Hippocampal formation (tissue), 2 donors: ENCODE data around the gene FBXO47.
"Not testable (repeated sequence)": the region's sequence is repeated elsewhere in the genome, so short reads cannot be mapped to it uniquely, and the experiment has no call there.

Source experiments
- DNase-seq, 2 donors: peaks; one replicate each; lab custom pipeline; 2025; lab: John Stamatoyannopoulos, UW

Gene FBXO47

DNA sequence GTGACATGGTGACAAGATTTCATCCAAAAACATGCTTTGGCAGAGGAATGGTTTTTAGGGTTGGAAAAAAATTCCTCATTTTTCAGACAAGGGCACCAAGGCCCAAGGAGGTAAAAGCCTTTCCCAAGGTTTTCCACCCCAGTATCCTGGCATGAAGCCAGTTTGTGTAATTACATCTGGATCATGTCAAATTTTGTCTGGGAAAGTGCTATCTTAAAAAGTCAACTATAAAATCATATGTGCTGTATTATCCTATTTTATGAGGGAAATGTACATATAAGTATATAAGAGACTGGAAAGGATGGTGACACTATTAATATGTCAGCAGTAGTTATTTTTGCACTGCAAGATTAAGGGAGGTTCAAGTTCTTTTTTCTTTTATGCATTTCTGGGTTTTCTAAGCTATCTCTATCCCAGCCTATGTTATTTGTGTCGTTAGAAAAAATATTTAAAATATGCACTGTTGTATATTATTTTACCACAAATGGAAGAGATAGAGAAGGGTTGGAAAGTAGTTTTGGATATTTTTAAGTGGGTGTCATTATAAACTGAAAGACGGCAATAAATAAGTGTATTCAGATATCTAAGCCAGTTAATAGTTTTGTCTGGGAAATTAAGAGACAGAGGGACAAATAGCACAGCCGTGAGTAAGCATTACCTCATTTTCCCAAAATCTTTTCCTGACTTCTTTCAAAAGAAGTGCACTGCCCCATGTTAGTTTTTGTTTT, 13.5 kb upstream of the FBXO47 start:
- DNase-seq: no peak

DNA sequence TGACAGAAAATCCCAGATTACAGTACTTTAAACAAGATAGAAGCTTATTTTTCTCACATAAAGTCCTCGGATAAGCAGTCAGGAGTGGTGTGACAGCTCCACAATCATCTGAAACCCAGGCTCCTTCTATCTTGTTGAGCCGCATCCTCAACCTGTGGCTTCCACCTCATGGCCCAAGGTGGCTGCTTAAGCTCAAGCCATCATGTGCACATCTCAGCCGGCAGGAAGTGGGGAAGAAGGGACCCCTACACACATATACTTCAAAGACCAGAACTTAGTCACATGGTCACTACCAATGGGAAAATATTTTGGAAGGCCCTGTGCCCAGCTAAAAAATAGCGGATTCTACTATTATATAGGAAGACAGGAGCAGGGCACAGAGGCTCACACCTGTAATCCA, 11.0 kb upstream of the FBXO47 start:
- no peak for DNase-seq

DNA sequence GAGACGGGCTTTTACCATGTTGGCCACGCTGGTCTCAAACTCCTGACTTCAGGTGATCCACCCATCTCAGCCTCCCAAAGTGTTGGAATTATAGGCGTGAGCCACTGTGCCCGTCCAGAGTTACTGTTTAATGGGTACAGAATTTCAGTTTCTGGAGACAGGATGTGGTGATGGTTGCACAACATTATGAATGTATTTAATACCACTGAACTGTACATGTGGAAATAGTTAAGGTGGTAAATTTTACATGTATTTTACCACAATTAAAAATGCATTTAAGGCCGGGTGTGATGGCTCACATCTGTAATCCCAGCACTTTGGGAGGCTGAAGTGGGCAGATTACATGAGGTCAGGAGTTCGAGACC, 9.0 kb upstream of the FBXO47 start:
- not testable (repeated sequence) for DNase-seq

DNA sequence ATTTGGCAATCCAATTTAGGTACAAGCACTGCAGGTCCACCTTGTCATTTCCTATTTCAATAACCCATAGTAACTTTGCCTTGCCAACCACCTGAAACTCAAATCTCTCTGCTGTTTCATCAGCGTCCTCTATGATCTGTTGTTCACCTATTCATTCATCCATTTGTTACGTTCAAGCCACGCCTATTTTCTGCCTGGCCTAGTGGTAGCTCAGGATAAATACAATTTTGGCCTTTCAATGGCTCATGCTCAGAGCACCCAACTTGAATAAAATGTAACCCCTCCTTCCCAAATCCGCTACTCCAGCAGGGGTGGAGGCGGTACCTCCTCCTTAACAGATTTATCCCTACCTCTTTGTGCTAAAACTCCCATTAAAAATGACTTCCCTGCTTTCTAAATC, 3.6 kb upstream of the FBXO47 start:
- no peak for DNase-seq

DNA sequence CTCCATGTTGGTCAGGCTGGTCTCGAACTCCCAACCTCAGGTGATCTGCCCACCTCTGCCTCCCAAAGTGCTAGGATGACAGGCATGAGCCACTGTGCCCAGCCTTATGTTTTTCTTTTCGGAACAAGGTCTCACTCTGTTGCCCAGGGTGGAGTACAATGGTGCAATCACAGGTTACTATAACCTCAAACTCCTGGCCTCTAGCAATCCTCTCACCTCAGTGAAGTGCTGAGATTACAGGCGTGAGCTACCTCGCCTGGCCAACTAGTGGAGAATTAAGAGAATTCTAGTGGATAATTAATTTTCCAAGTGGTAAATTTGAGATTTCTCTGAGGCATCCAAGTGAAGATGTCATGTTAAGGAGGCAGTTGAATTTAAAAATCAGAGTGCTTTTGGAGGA, 2.9 kb upstream of the FBXO47 start:
- no peak for DNase-seq

DNA sequence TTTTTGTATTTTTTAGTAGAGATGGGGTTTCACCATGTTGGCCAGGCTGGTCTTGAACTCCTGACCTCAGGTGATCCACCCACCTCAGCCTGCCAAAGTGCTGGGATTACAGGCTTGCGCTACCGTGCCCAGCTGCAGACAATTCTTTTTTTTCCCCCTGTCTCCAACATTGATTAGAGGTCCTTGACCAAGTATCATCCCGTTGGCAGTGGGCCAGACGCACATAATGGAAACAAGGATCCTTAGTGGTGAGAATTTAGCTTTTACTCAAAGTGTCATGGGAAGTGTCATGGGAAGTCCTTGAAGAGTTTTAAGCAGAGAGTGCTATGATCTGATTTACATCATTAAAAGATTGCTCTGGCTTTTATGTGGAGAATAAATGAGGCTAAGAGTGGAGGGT, 2.1 kb upstream of the FBXO47 start:
- DNase-seq: no peak

DNA sequence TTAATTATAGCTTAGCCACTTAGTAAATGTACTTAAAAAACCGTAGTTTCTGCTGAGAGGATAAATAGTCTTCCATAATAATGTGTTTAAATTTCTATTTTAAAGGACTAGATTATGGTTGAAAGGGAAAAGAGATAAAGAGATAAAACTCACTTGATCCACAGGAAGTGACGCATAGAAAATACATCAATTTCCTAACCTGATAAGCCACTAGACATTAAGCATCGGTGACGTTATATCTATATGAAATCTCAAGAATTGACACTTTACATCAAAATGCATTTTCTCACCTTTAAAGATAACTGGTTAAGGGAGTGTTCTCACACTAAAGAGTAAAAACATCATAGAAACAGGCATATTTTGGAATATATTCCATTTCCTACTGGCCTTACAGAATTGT, 5.8 kb downstream of the FBXO47 start:
- no peak for DNase-seq

DNA sequence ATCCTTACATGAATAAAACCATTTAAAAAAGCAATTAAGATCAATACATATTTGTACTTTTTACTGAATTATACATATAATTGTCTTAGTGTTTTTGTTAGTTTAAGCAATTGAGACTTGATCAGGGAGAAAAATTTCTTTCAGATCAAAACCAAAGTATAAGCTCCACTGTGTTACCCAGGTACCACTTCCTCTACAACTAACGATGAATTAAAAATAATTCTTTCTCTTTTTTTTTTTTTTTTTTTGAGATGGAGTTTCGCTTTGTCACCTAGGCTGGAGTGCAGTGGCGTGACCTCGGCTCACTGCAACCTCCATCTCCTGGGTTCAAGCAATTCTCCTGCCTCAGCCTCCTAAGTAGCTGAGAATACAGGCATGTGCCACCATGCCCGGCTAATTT, 6.8 kb downstream of the FBXO47 start:
- no peak for DNase-seq

DNA sequence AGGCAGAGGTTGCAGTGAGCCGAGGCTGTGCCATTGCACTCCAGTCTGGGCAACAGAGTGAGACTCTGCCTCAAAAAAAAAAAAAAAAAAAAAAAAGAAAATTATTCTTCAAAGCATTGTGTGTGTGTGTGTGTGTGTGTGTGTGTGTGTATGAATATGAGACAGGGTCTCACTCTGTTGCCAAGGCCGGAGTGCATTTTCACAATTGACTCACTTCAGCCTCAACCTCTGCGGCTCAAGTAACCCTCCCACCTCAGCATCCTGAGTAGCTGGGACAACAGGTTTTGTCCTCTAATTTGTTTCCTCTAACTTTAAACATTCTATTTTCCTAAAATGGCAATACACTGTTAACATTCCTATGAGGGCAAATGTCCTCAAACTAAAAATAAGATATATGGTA, 7.7 kb downstream of the FBXO47 start:
- no peak for DNase-seq

DNA sequence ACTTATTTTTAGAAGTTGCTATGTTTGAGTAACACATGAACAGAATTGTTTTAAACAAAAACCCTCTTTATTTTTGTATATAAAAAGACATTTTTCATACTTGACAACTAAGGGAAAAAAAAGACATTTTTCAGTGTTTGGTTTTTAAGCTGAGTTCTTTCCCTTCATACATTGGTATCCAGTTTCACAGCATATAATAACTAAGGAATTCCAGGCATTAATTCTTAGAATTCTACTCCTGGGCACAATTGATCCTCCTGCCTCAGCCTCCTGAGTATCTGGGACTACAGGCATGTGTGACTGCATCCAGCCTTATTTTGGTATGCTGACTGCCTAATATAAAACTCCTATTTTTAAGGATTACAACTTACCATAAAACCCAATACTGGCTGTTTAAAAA, 8.4 kb downstream of the FBXO47 start:
- DNase-seq: no peak

DNA sequence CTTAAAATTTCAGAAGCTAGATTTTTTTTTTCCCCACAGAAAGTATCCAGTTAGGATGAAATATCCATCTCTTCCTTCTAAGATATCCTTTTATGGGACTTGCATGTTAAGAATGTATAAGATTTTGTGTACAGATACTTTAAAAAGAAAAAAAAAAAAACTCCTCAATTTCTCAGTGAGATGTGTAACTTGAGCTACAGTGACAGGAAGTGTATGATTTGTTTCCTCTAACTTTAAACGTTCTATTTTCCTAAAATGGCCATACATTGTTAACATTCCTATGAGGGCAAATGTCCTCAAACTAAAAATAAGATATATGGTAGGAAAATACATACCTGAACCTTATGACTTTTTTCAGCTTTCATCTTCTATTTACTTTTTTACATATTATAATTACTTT, 8.9 kb downstream of the FBXO47 start:
- no peak for DNase-seq

DNA sequence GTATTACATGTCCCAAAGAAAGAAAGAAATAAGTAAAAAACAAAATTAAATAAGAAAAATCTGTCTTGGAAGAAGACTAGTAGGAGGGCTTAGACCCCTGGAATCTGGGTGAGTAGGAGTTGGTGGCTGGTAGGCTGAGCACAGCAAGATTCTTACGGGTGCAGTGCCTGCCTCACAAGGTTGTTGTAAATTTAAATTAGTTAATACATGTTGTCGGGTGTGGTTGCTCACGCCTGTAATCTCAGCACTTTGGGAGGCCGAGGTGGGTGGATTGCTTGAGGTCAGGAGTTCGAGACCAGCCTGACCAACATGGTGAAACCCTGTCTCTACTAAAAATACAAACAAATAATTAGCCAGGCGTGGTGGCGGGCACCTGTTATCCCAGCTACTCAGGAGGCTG, 13.4 kb downstream of the FBXO47 start:
- not testable (repeated sequence) for DNase-seq

DNA sequence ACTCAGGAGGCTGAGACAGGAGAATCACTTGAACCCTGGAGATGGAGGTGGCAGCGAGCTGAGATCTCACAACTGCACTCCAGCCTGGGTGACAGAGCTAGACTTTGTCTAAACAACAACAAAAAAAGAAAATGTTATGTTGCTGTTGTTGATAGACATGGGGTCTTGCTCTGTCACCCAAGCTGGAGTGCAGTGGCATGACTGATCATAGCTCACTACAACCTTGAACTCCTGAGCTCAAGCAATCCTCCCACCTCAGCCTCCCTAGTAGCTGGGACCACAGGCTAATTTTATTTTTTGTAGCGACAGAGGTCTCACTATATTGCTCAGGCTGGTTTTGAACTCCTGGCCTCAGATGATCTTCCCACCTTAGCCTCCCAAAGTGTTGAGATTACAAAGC, 20.0 kb downstream of the FBXO47 start:
- no peak for DNase-seq

DNA sequence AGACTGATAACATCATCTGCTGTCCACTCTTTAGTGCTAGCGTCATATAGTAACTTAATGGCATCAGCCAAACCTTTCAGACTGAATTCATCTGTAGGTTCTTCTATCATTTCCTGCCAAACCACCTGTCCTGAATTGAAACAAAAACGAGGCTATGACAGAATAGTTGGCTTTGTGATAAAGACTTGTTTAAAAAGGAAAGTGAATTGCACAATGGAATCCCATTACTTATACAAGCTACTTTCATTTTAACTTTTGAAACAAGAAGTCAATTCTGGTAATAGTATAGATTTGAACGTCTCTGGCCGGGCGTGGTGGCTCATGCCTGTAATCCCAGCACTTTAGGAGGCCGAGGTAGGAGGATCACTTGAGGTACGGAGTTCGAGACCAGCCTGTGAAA, 23.6 kb downstream of the FBXO47 start:
- no peak for DNase-seq

DNA sequence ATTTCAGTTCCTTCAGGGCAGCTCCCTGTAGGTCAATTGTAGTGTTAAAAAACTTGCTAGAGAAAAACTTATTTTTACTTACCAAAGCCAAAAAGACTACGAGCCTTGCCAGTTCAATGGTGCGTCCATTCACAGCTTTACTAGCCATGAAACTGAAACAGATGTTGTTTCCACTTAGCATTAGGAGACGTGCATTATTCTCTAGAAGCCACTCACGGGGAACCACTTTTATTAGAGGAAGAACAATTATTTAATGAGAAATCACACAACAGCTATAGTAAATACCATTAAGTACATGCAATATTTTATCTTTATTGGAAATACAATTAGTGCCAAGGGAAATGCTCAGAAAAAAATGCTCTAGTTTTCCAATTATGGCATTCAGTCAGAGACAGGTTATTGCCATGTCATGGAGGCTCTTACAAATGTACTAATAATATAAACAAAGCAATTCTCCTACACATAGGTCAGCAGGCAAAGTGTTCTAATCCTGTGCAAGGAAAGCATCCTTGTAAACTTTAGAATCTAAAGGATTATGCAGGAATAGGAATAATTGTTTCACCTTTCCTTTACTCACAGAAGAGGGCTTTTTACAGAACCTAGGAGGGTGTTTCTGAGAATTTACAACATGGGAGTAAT, 24.4 kb downstream of the FBXO47 start:
- no peak for DNase-seq

DNA sequence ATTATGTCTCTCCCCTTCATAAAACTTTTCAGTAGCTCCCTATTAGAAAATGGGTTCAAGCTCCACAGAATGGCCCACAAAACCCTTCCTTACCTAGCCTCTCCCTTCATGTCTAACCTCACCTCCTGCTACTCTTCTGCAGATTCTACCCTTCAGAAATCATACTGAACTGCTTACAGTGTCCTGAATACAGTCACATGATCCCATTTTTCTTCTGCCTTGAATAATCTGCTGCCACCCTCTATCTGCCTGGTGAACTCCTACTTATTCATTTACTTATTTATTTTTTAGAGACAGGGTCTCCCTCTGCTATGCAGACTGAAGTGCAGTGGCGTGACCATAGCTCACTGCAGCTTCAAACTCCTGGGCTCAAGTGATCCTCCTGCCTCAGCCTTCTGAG, 26.8 kb downstream of the FBXO47 start:
- no peak for DNase-seq

DNA sequence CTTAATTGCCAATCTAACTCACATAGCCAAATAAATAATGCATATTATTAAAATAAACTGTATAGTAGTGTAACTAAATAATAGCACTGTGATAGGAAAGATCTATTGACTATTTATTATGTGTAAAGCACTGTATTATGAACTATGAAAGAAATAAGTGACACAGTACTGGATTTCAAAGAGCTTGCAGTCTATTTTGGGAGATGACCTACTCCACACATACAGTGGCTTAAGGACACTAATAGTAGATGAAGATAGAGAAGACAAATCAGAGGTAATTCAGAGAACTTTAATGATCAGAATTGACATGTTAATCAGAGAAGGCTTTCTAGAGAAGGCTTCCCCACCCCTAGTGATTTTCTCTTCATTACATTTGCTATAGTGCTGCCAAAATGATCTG, 27.2 kb downstream of the FBXO47 start:
- no peak for DNase-seq

DNA sequence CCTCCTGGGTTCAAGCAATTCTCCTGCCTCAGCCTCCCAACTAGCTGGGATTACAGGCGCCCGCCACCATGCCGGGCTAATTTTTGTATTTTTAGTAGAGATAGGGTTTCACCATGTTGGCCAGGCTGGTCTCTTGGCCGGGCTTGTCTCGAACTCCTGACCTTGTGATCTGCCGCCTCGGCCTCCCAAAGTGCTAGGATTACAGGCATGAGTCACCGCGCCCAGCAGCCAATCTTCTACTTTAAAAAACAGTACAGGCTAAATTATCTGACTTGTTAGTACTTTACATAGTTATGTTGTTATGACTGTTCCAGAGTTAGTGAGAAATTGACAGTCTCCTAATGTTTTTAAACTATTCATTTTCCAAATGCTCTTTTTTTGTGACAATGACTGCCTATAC, 33.2 kb downstream of the FBXO47 start:
- DNase-seq: not testable (repeated sequence)

DNA sequence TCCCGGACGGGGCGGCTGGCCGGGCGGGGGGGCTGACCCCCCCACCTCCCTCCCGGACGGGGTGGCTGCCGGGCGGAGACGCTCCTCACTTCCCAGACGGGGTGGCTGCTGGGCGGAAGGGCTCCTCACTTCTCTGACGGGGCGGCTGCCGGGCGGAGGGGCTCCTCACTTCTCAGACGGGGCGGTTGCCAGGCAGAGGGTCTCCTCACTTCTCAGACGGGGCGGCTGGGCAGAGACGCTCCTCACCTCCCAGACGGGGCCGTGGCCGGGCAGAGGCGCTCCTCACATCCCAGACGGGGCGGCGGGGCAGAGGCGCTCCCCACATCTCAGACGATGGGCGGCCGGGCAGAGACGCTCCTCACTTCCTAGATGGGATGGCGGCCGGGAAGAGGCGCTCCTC, 36.4 kb downstream of the FBXO47 start:
- DNase-seq: not testable (repeated sequence)

DNA sequence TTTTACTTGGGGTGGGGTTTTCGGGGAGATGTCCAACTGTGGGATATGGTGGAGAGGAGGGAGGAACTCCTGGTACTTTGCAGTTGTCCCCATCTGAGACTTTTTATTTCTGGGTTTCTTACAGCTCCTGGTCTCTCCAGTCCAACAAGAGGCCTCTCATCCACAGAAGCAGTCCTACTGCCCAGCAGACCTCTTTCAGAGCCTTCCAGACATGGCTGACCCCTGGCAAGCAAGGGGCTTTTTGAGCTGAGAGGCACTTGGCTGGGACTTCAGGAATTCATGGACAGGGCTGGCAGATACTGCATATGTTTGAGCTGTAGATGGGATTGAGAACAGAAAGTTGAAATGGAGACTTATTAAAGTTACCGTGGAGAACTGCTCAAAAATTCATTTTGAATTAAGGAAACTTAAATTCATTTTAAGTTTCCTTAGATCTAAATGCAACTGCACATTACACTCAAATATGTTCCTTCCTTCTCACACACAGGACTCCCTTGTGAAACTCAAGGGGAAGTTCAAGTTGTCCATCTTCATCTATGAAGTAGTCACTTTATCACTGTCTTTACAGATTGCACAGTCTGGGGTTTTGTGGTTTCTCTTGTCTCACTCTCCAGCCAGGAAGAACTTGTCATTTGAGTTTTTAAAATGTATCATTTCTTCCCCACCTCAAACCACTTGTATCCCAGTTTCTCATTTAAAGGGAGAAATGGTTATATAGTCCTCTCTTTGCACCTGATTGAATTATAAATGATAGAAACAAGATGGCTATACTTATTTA, 40.7 kb downstream of the FBXO47 start:
- DNase-seq: no peak

DNA sequence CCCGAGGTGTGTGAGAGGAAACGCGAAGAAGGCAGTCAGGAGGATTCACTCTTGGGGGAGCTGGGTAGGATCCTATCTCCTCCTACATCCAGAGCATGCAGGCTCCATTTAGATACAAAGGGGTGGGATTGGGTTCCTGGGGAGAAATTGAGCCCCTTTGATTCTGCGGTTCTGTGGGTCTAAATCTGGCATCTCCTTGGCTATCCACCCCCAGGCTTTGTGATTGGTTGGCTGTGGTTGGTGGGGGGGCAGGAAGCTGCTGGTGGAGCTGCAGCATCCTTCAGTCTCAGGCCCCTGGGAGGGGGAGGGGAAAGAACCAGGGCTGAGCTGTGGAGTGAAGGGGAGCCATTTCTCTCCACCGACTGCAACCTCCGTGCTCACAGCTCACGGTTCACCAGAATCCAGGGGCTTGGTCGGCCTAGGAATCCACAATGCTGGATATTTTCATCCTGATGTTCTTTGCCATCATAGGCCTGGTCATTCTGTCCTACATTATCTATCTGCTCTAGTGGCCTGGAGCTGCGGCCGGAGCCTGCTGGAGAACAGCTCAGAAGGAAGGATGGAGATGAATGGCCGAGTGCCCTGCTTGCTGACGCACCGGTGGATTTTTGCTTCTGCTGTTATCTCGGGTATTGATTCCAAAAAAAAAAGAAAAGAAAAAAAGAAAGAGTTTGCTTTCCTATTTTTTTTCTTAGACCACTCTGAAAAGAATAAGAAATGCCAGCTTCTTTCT, 41.8 kb downstream of the FBXO47 start, which contains the start of gene LASP1NB:
Gene LASP1NB (plus strand): TSS at position 352 of the 733 bp plus-strand sequence.
- DNase-seq: peak; percentile 85 to 87

DNA sequence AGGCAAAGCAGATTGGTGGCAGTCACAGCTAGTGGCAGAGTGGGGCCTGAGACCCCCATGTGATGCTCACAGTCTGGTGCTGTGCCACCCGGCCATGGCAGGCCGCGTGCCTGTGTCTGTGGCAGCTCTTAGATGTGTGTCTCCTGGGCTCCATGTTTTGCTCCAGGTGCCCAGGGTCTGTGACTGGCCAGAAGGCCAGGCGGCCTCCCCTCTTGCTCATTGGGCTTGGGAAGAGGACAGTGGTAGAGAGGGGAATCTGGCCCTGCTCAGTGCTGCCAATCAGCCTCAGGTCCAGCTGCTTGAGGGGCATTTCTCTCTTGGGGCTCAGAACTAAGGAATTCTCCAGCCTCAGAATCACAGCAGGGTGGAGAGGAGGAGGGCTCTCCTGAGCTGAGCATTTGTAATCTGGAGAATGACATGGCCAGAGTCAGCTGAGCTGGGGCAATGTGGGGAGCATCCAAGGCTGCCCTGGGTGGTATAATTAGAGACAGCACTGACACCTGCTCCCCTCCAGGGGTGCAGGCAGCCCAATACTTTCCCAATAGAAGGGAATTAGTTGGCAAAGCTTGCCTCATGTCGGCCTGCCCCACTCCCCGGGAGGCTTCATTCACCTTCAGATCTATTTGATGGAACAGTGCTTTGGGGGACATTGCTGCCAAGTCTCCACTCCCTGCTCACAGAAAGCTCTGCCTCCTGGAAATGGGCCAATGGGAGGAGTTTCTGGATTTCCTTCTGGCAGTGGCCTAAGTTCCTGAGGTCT, 44.5 kb downstream of the FBXO47 start:
- peak in 1 of 2 donors; percentile 41 for DNase-seq
